ENCODE measurements around the gene PPP2R5E. TPM values are rescaled to one million over a fixed set of nuclear protein-coding genes. Genes with fewer than 3 reads are reported as not detected.

Gene PPP2R5E
- total RNA-seq, 6 experiments from 2014 or later, result 12.5 to 34.8 (median 18.2) TPM

- Histone ChIP-seq H3K9me3 (no peaks in the 10 kb centered on the region), H3K4me3 (no peak overlapping the region), H3K27me3 (no peaks in the 10 kb centered on the region), H3K4me1 (no peaks in the 10 kb centered on the region), H3K36me3 (no peaks in the 10 kb centered on the region), H3K27ac (no peak overlapping the region)
- ATAC-seq, result no peak
- intact Hi-C loops (cut with DNase I), result no loop called here
- 85% methylated on average over 1 of the region's 1 CpG for WGBS (ENCODE audit: insufficient coverage, low coverage, low lambda C conversion rate, missing lambda C conversion rate)
- DNase-seq, result no peak
- TF ChIP-seq CTCF (IDR thresholded peaks at IDR 0.05), result no peak
- no peak for TF ChIP-seq POLR2A (IDR thresholded peaks at IDR 0.05)
These were observed 220.7 kb downstream of the PPP2R5E start for GRCh38 chr14:63322472-63322871.

Small RNAs within 50 kb of the gene (small RNA-seq; reads per million reads assigned to genes)
- gene RF00601, result 0 reads per million in 2 experiments

Other genes with a start within 250 kb of the PPP2R5E start
- not detected for gene GPHB5, start 224.4 kb downstream of the PPP2R5E start, total RNA-seq
- 1 to 10 TPM; 3.3 to 7.9 (median 5.8) TPM for gene WDR89, start 98.5 kb upstream of the PPP2R5E start, total RNA-seq
- gene SGPP1, start 184.7 kb upstream of the PPP2R5E start, total RNA-seq, result 10 to 100 TPM; 13.2 to 25.6 (median 20.9) TPM

Measured in right lobe of liver (tissue), 6 donors.